Jurkat, Clone E6-1 (cell line): ENCODE results near the gene NOTCH1.

Experiments
- DNase-seq: peaks from one replicate; pipeline ENCODE4 v3.0.0-alpha.2; 2011; ENCODE audit warnings: low read depth, low spot score
- H3K4me3 ChIP-seq: 2 replicates; pipeline ENCODE4 v1.5.1; 2011; ENCODE audit warnings: mild to moderate bottlenecking, low read length, control low read depth, moderate library complexity

The NOTCH1 gene

DNA sequence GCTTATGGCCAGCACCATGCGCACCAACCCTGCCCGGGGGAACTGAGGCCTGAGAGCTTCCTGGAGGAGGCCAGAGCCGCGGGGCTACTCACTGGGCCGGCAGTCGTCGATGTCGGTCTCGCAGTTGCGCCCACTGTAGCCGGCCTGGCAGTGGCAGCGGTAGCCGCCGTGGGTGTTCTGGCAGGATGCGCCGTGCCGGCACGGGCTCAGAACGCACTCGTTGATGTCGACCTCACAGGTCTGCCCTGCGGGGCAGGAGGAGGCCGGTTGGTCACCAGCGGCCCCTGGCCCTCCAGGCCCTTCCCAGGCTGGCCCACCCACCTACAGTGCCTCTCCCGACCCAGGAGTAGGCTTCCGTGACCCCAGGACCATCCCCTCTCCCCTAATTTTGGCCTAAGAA is 35.3 kb downstream of the NOTCH1 start:
- DNase-seq, result no peak
- no peak overlapping the region for H3K4me3 ChIP-seq

DNA sequence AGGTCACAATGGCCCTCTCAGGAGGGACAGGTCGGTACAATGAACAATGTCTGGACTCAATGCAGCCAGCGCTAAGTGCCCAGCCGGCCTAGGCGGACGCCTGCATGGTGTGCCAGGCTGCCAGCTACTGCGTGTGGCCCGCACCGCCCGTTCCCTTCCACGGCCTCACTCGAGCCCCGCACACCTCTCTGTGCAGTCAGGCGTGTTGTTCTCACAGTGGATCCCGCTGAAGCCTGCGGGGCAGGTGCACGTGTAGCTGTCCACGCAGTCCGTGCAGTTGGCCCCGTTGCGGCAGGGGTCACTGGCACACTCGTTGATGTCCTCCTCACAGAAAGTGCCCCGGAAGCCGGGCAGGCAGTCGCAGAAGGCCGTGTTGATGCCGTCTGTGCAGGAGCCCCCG is 36.3 kb downstream of the NOTCH1 start:
- no peak for DNase-seq
- H3K4me3 ChIP-seq, result no peak overlapping the region

DNA sequence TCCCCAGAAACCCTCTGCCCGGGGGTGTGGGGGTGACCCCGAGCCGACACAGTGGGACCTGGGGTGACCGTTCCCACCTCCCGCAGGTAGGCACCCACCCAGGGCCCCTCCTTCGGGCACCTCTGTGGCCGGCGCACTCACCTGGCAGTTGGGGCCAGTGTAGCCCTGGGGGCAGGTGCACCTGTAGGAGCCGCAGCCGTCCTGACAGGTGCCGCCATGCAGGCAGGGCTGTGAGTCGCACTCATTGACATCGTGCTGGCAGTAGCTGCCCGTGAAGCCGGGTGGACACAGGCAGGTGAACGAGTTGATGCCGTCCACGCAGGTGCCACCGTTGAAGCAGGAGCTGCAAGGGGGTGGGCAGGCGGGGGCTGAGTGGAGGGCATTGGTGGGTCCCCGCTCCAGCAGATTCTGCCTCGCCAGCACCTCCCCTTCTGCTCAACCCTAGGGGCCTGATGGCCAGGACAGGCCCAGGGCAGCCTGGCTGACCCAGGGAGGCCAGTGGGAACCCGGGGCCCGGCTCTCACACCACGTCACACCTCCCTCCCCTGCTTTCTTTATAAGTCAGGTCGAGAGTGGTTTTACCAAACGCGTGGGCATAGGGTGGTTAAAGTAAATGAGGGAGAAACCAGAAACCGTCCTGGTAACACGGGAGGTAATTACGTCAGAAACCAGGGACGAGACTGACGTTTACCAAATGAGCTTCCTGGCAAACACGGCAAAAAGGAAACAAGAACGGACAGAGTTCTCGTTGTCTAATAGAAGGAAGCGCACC is 36.9 kb downstream of the NOTCH1 start:
- no peak overlapping the region for H3K4me3 ChIP-seq
- DNase-seq, result no peak

DNA sequence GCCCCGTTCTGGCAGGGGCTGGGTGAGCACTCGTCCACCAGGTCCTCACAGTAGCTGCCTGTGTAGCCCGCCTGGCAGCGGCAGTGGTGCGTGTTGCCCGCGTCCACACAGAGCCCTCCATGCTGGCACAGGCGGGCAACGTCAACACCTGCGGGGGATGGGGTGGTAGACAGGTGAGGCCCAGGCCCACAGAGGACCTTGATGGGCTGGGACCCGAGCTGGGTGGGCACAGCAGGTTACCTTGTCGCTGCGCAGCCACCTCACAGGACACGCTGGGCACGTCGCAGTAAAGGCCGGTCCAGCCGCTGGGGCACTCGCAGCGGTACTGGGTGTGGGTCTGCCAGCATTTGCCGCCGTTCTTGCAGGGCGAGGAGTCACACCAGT is 37.9 kb downstream of the NOTCH1 start:
- no peak for DNase-seq
- H3K4me3 ChIP-seq, result no peak overlapping the region

DNA sequence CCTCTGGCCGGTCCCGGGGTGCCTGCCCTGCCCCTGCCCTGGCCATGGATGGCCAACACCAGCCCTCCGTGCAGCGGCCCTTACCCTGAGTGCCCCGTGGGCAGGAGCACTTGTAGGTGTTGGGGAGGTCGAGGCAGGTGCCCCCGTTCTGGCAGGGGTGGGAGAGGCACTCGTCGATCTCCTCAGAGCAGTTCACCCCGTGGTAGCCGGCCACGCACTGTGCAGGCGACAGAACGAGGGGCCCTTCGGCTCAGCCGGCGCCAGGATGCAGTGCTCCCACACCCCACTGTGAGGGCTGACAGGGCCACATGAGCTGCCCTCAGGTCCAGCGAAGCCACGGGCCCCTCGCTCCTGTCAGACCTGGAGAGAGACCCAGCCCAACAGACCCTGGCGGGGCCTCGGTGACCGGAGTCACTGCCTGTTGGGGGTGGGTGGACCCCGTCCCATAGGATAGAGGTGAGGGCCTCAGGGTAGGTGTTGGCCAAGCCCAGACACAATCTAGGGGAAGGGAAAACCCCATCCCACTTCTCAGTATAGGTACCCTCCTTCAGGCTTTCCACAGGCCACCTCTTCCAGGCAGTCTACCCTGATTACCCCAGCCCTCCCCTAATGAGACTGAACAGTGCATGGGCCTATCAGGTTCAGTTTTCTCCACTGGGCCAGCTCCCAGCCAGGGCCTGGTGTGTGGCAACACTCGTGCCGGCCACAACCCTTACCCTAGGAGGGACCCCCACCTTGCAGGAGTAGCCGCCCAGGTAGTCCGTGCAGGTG is 38.4 kb downstream of the NOTCH1 start:
- no peak for DNase-seq
- H3K4me3 ChIP-seq, result no peak overlapping the region

DNA sequence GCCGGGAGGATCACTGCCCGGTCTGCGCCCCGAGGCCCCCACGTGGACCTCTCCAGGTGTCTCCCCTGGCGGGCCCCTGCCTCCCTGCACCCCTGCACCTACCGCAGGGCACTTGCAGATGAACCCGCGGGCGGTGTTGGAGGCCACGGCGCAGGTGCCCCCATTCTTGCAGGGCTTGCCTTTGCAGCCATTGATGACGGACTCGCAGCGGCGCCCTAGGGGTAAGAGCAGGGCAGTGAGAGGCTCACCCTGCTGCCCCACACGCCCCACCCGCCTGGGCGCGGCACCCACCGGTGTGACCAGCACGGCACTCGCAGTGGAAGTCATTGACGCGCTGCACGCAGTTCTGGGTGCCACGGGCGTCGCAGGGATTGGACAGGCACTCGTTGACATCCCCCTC is 39.4 kb downstream of the NOTCH1 start:
- DNase-seq, result no peak
- no peak overlapping the region for H3K4me3 ChIP-seq

DNA sequence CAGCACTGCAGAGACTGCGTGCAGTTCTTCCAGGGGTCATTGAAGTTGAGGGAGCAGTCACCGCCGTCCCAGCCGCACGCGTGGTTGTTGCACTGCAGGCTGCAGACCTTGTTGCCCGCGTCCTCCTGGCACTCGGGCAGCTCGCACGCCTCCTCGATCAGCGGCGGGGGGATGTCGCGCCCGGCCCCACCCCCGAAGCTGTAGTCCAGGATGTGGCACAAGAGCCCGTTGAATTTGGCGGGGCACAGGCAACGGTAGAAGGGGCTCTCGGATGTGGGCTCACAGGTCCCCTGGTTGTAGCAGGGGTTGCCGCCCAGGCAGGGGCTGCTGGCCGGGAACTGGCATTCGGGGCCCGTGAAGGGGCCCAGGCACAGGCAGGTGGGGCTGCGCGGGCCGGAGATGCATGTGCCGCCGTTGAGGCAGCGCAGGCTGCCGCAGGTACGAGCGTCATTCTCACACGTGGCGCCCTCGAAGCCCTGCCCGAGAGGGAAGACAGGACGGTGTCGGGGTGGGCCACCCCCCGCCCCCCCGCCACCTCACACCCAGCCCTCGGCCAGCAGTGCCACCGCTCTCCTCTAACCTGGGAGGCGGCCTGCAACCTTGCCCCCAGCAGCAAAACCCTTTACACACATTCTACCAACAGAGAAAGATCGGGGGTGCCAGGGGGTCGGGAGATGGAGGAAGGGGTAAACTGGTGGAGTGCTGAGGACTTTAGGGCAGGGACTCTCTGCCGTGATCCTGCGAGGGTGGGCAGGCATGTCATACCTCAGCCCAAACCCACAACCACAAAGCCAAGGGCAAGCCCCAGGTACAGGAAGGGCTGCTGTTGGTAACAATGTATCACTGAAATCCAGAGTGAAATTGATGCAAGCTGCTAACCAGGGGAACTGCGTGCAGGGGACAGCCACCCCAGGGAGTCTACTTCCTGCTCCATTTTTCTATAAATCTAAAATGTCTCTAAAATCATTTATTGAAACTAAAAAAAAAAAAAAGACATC is 40.1 kb downstream of the NOTCH1 start:
- DNase-seq, result peak; percentile 79
- H3K4me3 ChIP-seq, result peak overlapping the region; percentile 41

DNA sequence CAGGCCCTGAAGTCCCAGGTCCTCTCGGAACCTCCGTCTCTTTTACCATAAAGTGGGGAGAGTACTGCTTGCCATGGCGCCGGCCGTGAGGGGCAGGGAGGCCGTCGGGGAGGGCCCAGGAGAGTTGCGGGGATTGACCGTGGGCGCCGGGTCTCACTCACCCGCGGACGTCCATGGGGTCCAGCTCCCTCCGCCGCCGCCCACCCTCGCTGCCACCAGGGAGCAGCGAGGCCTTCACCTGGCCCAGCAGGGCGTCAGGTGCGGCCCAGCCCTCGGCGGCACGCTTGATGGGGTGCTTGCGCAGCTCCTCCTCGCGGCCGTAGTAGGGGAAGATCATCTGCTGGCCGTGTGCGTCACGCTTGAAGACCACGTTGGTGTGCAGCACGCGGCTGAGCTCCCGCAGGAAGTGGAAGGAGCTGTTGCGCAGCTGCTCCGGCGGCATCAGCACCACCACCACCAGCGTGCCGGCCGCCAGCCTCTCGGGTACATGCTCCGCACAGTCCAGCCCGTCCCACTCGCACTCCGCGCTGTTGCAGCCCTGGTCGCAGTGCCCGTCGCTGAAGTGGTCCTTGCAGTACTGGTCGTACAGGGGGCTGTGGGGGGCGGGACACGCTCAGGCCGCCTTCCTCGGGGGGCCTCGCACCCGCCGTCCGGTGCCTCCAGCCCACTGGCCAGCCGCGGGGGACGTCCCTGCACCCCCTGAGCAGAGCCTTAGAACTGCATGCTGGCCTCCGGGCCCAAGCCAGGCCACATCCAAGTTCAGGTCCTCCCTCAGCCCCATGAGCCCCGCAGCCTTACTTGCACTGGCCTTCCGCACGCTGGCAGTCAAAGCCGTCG is 41.1 kb downstream of the NOTCH1 start:
- DNase-seq, result no peak
- H3K4me3 ChIP-seq, result peak overlapping the region; percentile 41

DNA sequence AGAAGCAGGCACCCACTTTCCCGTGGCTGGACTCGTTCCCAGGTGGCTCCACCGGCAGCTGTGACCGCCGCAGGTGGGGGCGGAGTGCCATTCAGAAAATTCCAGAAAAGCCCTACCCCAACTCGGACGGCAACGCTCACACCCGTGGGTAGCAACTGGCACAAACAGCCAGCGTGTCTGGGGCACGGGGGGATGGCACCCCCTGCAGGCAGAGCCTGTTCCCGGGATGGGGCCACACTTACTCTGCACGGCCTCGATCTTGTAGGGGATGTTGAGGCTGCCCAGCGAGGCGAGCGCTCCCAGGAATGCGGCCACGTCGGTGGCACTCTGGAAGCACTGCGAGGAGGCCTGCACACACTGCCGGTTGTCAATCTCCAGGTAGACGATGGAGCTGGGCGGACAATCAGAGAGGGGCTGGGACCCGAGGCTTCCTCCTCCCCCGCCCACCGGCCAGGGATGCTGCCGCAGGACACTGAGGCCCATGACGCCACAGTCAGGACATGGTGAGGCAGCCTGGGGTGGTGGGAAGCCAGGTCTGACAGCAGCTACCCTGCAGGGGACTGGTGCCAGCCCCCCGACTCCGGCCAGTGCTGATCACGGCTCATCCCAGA is 42.8 kb downstream of the NOTCH1 start:
- DNase-seq, result no peak
- H3K4me3 ChIP-seq, result no peak overlapping the region

DNA sequence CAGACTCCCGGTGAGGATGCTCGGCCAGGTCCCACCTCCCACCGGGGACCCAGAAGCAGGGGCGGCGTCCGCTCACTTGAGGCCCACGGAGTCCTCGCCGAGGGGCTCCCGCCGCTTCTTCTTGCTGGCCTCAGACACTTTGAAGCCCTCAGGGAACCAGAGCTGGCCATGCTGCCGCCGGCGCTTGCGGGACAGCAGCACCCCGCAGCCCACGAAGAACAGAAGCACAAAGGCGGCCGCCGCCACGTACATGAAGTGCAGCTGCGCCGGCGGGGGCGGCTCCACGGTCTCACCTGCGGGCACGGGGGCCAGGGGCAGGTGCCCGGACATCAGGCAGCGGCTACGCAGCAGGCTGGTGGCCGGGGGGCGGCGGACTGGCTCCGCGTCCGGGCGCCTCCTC is 43.7 kb downstream of the NOTCH1 start:
- no peak for DNase-seq
- H3K4me3 ChIP-seq, result no peak overlapping the region

DNA sequence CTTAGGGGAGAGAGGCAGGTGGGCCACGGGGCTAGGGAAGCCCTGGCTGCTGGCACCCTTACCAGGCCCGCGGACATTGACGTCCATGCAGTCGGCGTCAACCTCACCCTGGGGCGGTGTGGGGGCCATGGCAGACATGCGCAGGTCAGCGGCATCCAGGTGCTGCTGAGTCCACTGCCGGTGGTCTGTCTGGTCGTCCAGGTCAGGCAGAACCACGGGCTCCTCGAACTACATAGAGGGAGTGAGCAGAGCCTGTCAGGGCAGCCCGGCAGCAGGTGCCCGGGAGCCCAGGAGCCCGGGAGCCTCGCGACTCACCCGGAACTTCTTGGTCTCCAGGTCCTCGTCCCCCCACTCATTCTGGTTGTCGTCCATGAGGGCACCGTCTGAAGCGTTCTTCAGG is 44.2 kb downstream of the NOTCH1 start:
- H3K4me3 ChIP-seq, result no peak overlapping the region
- no peak for DNase-seq

DNA sequence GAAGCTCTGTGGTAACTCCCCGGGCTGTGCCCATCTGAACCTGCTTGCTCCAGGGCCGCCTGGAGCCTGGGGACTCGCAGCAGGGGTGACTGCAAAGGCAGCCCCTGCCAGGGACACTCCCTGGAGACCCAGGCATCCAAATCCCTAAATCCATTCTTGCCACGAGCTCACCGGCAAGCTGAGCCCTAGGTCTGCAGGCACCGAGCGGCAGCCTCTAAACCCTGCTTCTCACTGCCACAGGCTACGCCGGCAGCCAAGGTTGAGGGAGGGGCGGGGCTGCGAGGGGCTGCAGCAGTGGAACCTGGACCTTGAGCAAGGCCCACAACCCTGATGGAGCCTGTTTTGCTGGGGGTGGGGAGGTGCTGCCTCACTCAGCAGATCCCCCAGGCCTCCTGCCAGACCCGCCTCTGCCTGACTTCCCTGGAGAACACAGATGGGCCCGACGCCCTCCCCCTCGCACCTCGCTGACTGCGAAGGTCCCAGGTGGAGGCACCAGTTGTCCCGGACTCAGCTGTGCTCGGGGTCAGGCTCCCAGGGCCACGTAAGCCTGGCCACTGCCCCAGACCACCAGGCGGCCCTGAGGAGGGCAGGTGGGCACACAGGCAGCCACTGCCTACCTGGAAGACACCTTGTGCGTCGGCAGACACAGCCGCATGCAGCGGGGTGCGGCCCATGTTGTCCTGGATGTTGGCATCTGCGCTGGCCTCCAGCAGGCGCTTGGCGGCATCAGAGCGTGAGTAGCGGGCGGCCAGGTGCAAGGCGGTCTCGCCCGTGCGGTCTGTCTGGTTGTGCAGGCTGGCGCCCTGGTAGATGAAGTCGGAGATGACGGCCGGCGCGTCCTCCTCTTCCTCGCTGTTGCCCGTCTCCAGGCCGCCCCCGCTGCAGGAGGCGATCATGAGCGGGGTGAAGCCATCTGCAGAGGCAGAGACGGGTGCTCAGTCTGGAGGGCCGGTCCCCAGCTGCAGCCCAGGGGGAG is 45.6 kb downstream of the NOTCH1 start:
- no peak for DNase-seq
- H3K4me3 ChIP-seq, result no peak overlapping the region

DNA sequence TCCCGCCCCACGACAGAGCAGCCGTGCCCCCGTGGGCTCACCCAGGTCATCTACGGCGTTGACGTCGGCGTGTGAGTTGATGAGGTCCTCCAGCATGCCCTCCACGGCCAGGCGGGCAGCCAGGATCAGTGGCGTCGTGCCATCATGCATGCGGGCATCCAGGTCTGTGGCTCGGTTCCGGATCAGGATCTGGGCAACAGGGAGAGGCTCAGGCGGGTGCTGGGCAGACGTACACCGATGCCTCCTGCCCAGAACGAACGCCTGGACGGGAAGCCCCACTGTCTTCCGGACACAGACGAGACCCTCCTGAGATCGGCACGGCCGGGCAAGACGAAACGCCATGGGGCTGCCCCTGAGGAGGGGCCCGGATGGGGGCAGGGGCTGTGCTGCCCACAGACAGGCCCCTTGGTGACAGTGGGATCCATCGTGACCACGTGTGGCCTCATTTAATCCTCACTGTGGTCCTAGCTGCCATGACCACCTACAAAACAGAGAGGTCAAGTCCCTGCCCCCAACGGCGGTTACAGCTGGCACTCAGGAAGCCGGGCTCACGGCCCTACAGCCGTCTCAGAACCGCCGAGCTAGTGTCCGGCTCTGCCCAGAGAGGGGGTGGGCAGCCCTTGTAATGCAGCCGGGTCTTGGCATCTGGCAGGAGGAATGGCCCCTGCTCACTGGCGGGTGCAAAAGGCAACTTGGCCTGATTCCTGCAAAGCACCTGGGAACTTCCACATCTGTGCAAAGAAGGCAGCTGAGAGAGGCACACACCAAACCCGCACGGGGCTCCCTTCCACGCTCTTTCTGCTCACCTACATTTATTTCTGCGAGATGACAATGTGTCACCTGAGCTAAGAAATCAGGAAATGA is 46.5 kb downstream of the NOTCH1 start:
- DNase-seq, result no peak
- H3K4me3 ChIP-seq, result no peak overlapping the region

DNA sequence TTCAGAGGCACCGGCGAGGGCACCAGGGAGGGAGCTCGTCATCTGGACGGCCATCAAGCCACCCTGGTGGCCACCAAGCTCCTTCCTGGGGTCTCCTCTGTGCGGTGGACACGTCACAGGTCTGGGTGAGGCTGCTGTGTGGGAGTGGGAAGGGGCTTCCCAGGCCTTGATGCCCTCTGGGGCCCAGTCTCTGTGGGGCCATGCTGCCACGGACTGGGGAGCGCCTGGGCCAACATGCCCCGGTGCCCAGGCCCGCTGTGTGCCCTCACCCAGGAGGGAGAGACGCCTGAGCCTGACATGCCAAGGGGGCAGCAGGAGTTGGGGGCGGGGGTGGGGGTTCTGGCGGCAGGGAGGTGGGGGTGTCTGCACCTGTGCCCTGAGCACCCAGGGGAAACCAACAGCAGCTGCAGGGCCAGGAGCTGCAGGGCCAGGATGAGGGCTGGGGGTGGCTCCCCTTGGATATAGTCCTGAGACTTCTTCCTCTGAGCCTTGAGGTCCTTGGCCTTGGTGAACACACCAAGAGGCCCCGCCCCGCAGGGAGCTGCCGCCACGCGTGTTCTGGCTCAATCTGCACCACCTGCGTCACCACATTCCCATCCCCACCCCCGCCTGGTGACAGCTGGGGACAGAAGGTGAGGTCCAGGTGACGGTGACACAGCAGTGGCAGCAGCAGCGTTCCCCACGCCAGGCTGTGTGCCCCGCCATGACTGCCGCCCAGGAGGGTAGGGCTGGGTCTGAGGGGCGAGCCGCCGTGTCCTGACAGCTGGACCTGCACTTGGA is 47.7 kb downstream of the NOTCH1 start:
- no peak overlapping the region for H3K4me3 ChIP-seq
- no peak for DNase-seq

DNA sequence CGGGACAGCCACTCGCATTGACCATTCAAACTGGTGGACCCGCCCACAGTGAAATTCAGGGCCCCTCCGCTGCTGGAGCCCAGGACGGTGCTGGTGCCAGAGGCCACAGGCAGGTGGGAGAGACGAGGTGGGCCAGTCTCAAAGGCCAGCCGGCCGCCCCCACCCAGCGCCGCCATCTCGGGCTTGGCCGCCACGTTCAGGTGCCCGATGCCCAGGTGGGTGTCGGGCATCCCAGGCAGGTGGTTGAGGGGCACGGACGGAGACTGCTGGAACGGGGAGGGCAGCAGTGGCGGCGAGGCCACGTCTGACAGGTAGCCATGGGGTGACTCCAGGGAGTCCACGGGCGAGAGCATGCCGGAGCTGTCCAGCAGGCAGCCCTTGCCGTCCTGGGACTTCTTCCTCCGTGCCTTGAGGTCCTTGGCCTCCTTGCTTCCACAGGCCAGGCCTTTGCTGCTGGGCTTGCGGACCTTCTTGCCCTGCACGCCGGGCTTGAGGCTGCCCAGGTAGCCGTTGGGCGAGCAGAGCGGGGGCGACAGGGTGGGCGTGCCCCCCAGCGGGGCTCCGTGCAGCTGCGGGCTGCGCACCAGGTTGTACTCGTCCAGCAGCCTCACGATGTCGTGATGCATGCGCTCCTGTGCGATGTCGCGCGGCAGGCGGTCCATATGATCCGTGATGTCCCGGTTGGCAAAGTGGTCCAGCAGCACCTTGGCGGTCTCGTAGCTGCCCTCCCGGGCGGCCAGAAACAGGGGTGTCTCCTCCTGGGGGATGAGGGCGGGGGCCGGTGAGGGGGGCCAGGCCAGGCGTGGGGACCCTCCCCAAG is 48.8 kb downstream of the NOTCH1 start:
- H3K4me3 ChIP-seq, result no peak overlapping the region
- no peak for DNase-seq
